Sigmoid colon (tissue), 4 donors: ENCODE measurements around the gene ITPR1.

Source experiments
- POLR2A ChIP-seq, 2 donors: fragments of 450-650 bp; IDR thresholded peaks; one replicate each; pipeline ENCODE4 v1.6.1; 2016; ENCODE audit warnings: antibody characterized with exemption in 2 of 2, mild to moderate bottlenecking in 2 of 2, moderate library complexity in 2 of 2
- POLR2AphosphoS5 ChIP-seq, 4 donors: sonication (generic); formaldehyde crosslinking; IDR thresholded peaks; one replicate each; pipeline ENCODE4 v1.6.1; 2017; ENCODE audit warnings: antibody characterized with exemption in 4 of 4
- TF ChIP-seq, protein P1 (sequence below), 4 experiments: fragments of 450-650 bp in 3 of 4; fragments of 200-600 bp in 1 of 4; IDR thresholded peaks; one replicate each; pipeline ENCODE4 v1.5.1; 2016 to 2019; ENCODE audit warnings: antibody characterized with exemption in 4 of 4, mild to moderate bottlenecking in 3 of 4, moderate library complexity in 2 of 4

DNA sequence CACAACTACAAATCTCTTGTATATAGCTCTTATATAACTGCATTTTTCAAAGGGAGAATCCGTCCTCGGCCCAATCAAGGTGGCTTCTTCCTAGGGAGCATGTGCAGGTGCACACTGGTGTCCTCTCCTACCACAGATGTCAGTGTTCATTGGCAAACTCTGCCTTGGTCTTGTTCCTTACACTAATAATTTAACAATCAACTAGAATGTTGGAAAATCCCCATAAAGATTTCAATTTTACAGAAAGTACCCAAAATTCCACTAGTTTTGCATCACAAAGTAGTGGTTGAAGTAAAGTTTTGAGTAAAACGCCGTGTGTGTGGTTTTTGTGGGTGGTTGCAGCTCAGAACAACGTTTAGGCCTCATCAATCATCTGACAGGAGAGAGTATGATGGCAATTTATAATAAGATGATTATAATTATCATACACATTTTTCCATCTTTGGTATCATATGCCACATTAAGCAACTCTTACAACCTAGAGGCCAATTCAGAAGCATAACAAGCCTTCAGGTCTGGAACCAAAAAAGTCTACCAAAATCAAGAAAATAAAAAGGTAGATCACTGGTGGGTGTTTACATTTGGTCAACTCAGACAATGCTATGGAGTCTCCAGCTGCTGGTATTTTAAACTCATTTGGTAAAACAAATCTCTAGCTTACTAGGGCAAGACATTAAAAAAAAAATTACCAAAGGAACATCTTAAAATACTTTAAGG is 357.2 kb downstream of the ITPR1 start:
- TF ChIP-seq POLR2A (IDR thresholded peaks at IDR 0.05) (no peak), POLR2AphosphoS5 (IDR thresholded peaks at IDR 0.05) (no peak)
- TF ChIP-seq, protein P1, sequence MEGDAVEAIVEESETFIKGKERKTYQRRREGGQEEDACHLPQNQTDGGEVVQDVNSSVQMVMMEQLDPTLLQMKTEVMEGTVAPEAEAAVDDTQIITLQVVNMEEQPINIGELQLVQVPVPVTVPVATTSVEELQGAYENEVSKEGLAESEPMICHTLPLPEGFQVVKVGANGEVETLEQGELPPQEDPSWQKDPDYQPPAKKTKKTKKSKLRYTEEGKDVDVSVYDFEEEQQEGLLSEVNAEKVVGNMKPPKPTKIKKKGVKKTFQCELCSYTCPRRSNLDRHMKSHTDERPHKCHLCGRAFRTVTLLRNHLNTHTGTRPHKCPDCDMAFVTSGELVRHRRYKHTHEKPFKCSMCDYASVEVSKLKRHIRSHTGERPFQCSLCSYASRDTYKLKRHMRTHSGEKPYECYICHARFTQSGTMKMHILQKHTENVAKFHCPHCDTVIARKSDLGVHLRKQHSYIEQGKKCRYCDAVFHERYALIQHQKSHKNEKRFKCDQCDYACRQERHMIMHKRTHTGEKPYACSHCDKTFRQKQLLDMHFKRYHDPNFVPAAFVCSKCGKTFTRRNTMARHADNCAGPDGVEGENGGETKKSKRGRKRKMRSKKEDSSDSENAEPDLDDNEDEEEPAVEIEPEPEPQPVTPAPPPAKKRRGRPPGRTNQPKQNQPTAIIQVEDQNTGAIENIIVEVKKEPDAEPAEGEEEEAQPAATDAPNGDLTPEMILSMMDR (IDR thresholded peaks at IDR 0.05), result no peak
